RCC 7860 (cell line): ENCODE measurements around the gene PTPN5.
"Not testable (repeated sequence)": the region's sequence is repeated elsewhere in the genome, so short reads cannot be mapped to it uniquely, and the experiment has no call there.

Experiments
- DNase-seq: peaks from one replicate; pipeline ENCODE4 v3.0.0-alpha.2; 2015; ENCODE audit warnings: low spot score
- FAIRE-seq: peaks from 2 replicates; lab custom pipeline; 2012; peaks lifted over from hg19 to GRCh38; lab: Jason Lieb, UNC

PTPN5 gene

DNA sequence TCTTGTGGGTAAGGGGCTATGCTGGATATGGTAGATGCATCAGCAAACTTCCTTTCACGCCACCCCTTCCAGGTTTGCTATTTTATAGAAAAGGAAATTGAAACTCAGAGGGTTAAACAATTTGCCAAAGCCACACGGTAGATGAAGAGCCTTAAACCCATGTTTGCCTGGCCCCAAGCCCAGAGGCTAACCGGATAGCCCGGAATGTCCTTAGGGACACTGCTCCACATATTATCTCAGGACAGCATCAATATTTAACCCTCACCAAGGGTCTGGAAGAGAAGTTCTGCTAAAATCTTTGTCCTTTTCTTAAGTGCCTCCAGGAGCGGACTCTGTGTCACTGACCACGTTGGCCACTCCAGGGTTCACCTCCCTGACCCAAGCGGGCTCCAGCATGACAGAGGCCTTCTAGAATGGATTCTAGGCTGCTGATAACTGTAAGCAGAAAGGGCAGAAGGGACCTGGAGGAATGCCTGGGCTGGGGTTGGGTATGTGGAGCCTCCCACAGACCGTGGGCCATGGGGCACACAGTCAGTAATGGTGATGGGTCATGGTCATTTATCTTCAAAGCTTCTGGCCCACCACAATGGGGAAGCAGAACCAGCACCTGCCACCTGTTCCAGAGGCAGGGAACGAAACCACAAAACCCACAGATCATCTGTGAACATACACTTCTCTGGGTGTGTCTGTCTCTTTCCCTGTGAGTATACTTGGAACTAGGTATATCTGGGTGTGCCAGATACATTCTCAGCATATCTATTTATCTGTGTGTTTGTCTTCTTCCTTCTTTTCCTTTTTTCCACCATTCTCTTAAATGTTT is 98.4 kb downstream of the PTPN5 start:
- DNase-seq (no peak), FAIRE-seq (no peak)

DNA sequence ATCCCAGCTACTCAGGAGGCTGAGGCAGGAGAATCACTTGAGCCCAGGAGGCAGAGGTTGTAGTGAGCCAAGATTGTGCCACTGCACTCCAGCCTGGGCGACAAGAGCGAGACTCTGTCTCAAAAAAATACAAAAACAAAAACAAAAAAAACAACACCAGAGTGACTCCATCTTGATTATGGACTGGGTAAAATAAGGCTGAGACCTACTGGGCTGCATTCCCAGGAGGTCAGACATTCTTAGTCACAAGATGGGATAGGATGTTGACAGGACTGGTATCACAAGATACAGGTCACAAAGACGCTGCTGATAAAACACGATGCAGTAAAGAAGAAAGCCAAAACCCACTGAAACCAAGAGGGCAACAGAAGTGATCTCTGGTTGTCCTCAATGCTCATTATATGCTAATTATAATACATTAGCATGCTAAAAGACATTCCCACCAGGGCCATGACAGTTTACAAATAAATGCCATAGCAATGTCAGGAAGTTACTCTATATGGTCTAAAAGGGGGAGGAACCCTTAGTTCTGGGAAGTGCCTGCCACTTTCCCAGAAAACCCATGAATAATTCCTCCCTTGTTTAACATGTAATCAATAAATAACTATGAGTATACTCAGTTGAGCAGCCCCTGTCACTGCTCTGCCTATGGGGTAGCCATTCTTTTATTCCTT is 100.0 kb downstream of the PTPN5 start:
- not testable (repeated sequence) for DNase-seq, FAIRE-seq

DNA sequence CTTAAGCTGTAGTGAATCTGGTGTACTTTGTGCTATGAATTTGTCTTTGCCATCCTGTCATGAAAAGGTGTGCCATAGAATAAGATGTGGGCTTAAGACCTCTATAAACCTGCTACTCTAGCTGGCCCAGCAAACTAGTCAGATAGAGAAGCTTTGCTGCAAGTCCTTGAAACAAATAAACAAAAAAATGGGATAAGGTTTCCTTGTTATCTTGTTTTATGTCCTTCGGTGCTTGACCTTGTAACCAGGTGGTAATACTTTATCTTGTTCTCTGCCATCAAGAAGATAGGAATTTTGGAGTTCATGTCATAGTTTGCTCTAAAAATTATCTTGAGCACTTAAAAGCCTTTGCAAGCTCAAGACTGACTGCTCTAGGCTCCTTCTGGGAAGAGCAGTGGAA is 107.3 kb downstream of the PTPN5 start:
- DNase-seq (no peak), FAIRE-seq (no peak)

DNA sequence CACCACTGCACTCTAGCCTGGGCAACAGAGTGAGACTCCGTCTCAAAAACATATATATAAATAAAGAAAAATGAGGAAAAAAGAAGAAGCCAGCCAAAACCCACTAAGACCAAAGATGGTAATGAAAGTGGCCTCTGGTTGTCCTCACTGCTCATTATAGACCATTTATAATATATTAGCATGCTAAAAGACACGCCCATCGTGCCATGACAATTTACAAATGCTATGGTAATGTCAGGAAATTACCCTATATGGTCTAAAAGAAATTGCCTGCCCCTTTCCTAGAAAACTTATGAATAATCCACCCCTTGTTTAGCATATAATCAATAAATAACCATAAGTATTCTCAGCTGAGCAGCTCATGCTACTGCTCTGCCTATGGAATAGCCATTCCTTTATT is 109.1 kb downstream of the PTPN5 start:
- no peak for FAIRE-seq

DNA sequence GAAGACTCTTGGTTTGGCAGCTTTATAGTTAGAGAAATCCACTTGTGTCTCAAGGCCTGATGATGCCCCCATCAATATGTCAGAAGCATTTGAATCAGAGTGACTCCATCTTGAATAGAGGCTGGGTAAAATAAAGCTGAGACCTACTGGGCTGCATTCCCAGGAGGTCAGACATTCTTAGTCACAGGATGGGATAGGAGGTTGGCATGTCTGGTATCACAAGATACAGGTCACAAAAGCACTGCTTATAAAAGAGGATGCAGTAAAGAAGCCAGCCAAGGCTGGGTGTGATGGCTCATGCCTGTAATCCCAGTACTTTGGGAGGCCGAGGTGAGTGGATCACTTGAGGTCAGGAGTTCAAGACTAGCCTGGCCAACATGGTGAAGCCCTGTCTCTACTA is 109.6 kb downstream of the PTPN5 start:
- FAIRE-seq, DNase-seq: not testable (repeated sequence)

More for the DNA sequence above, 109.1 kb downstream of the PTPN5 start:
- DNase-seq = no peak
